HUES64 (cell line): ENCODE results near the gene FGF21.
"Not testable (repeated sequence)": the region's sequence is repeated elsewhere in the genome, so short reads cannot be mapped to it uniquely, and the experiment has no call there.

Experiments
- H3K27ac ChIP-seq: 2 replicates; pipeline ENCODE4 v1.7.0; 2013; ENCODE audit warnings: low read depth, low read length, inconsistent platforms
- H3K27me3 ChIP-seq: 2 replicates; pipeline ENCODE4 v1.6.1; 2013; ENCODE audit warnings: mild to moderate bottlenecking, low read length; ENCODE audit not compliant: insufficient read depth
- H3K36me3 ChIP-seq: 2 replicates; pipeline ENCODE4 v1.6.1; 2013; ENCODE audit warnings: mild to moderate bottlenecking, low read length; ENCODE audit not compliant: insufficient read depth
- H3K4me1 ChIP-seq: 2 replicates; pipeline ENCODE4 v1.6.1; 2013; ENCODE audit warnings: mild to moderate bottlenecking, low read length, moderate library complexity; ENCODE audit not compliant: insufficient read depth
- H3K4me3 ChIP-seq: 2 replicates; pipeline ENCODE4 v1.5.1; 2013; ENCODE audit warnings: mild to moderate bottlenecking, low read length, moderate library complexity
- H3K9ac ChIP-seq: 2 replicates; pipeline ENCODE4 v1.6.1; 2013; ENCODE audit warnings: mild to moderate bottlenecking, low read depth, low read length
- H3K9me3 ChIP-seq: 2 replicates; pipeline ENCODE4 v1.6.1; 2013; ENCODE audit warnings: low read depth, low read length; ENCODE audit not compliant: insufficient read depth
- WGBS: fragments of 150-250, 120-280 bp; methylation state at CpG from one replicate; pipeline ENCODE4 v1.1.7; 2013; ENCODE audit warnings: missing lambda C conversion rate; 5-methylcytosine and 5-hydroxymethylcytosine counted together

The FGF21 gene

GRCh38 chr19:48777720-48778119, 22.4 kb downstream of the FGF21 start:
- no peaks in the 10 kb centered on the region for H3K4me1 ChIP-seq

DNA sequence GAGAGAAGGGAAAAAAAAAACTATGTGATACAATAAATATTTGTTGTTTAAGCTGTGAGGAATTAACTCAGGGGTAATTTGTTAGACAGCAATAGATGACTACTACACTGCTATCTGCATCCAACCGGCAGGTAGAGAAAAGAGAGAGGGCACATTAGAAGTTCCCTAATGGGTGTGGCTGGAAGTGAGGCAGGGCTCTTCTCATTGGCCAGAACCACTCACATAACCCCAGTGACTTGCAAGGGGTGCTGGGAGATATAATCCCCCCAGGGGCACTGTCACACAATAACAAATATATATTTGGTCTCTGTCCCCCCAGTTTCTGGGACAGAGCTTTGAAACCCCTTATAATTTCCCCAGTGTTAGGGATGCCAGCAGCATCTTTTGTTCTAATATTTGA, 24.3 kb downstream of the FGF21 start:
- WGBS = 80% methylated on average over 1 of the region's 1 CpG
- Histone ChIP-seq H3K27ac (no peak overlapping the region), H3K27me3 (no peaks in the 10 kb centered on the region), H3K4me1 (no peaks in the 10 kb centered on the region), H3K9ac (no peak overlapping the region), H3K9me3 (no peaks in the 10 kb centered on the region), H3K36me3 (no peaks in the 10 kb centered on the region), H3K4me3 (no peak overlapping the region)

More at GRCh38 chr19:48777720-48778119, 22.4 kb downstream of the FGF21 start:
- 86% methylated on average over 12 of the region's 12 CpGs for WGBS
- H3K9ac ChIP-seq = no peak overlapping the region
- no peaks in the 10 kb centered on the region for H3K27me3 ChIP-seq
- H3K9me3 ChIP-seq = no peaks in the 10 kb centered on the region
- H3K4me3 ChIP-seq = no peak overlapping the region
- H3K36me3 ChIP-seq = no peaks in the 10 kb centered on the region
- H3K27ac ChIP-seq = no peak overlapping the region

- H3K36me3 ChIP-seq = no peaks in the 10 kb centered on the region
- H3K9me3 ChIP-seq = no peaks in the 10 kb centered on the region
Measured at GRCh38 chr19:48780631-48781391, 25.5 kb downstream of the FGF21 start.

DNA sequence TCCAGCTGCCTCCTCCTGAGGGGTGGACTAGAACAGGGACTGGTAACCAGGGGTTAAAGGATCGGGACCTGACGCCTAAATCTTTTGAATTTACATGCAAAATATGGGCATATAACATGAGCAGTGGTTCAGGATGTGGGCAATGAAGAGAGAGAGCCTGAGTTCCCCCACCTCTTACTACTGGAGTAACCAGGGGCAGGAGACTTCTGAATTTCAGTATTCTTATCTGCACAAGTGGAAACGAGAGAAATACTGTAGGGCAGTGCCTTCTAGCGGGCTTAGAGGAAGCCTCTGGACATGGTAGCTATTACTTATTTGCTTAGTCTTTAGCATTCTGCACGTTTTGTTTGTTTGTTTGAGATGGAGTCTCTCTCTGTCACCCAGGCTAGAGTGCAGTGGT, 29.2 kb downstream of the FGF21 start:
- Histone ChIP-seq H3K36me3 (no peaks in the 10 kb centered on the region), H3K27me3 (no peaks in the 10 kb centered on the region), H3K4me1 (peaks cover 4% of the 10 kb centered on the region), H3K9ac (no peak overlapping the region), H3K9me3 (no peaks in the 10 kb centered on the region), H3K27ac (no peak overlapping the region), H3K4me3 (no peak overlapping the region)
- WGBS = 83% methylated on average over 5 of the region's 5 CpGs

More at GRCh38 chr19:48780631-48781391, 25.5 kb downstream of the FGF21 start:
- 89% methylated on average over 14 of the region's 14 CpGs for WGBS
- no peaks in the 10 kb centered on the region for H3K27me3 ChIP-seq
- no peak overlapping the region for H3K27ac ChIP-seq
- no peak overlapping the region for H3K9ac ChIP-seq
- H3K4me3 ChIP-seq = no peak overlapping the region
- no peaks in the 10 kb centered on the region for H3K4me1 ChIP-seq

DNA sequence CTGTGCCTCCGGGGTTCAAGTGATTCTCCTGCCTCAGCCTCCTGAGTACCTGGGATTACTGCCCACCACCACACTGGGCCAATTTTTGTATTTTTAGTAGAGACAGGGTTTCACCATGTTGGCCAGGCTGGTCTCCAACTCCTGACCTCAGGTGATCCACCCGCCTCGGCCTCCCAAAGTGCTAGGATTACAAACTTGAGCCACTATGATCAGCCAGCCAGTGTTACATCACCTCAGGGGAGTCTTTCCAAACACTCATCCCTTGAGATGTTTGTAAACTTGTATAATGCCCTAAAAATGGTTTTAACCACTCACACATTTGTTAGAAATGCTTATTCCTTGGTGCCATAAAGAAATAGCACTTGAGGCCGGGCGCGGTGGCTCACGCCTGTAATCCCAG, 31.1 kb downstream of the FGF21 start:
- not testable (repeated sequence) for H3K9me3 ChIP-seq, H3K4me1 ChIP-seq, H3K9ac ChIP-seq, H3K27me3 ChIP-seq, H3K36me3 ChIP-seq, H3K4me3 ChIP-seq, H3K27ac ChIP-seq
- WGBS = 94% methylated on average over 7 of the region's 7 CpGs

- H3K4me1 ChIP-seq, H3K9me3 ChIP-seq, H3K27me3 ChIP-seq, H3K36me3 ChIP-seq, H3K9ac ChIP-seq, H3K4me3 ChIP-seq, H3K27ac ChIP-seq: not testable (repeated sequence)
- 91% methylated on average over 9 of the region's 9 CpGs for WGBS
Measured at GRCh38 chr19:48787331-48787730, 32.0 kb downstream of the FGF21 start.

- Histone ChIP-seq H3K36me3 (no peaks in the 10 kb centered on the region), H3K9me3 (no peaks in the 10 kb centered on the region), H3K4me3 (no peak overlapping the region), H3K27ac (no peak overlapping the region), H3K9ac (no peak overlapping the region), H3K4me1 (no peaks in the 10 kb centered on the region), H3K27me3 (no peaks in the 10 kb centered on the region)
- WGBS = 85% methylated on average over 8 of the region's 8 CpGs
Measured at GRCh38 chr19:48793271-48793670, 37.9 kb downstream of the FGF21 start.

DNA sequence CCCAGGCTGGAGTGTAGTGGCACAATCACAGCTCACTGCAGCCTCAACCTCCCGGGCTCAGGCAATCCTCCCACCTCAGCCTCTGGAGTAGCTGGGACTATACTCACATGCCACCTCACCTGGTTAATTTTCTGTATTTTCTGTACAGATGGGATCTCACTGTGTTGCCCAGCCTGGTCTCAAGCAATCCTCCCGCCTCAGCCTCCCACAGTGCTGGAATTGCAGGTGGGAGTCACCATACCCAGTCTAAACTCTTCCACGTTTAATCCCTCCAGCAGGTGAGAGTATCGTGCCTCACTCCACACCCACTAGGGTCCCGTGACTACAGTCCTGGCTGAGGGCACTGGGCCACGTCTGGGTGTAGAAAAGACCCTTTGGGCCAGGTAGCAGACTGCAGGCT, 39.0 kb downstream of the FGF21 start:
- no peak overlapping the region for H3K4me3 ChIP-seq
- H3K9me3 ChIP-seq = no peaks in the 10 kb centered on the region
- H3K36me3 ChIP-seq = no peaks in the 10 kb centered on the region
- peaks cover 6% of the 10 kb centered on the region for H3K4me1 ChIP-seq
- no peak overlapping the region for H3K9ac ChIP-seq
- no peaks in the 10 kb centered on the region for H3K27me3 ChIP-seq
- 95% methylated on average over 6 of the region's 6 CpGs for WGBS
- no peak overlapping the region for H3K27ac ChIP-seq

GRCh38 chr19:48795055-48795684, 39.8 kb downstream of the FGF21 start:
- Histone ChIP-seq H3K27ac (peak overlapping the region; percentile 73), H3K27me3 (no peaks in the 10 kb centered on the region), H3K4me3 (peak overlapping the region; percentile 82), H3K36me3 (no peaks in the 10 kb centered on the region), H3K9me3 (no peaks in the 10 kb centered on the region), H3K9ac (peak overlapping the region; percentile 70), H3K4me1 (peaks cover 11% of the 10 kb centered on the region)
- WGBS = 3% methylated on average over 38 of the region's 38 CpGs

DNA sequence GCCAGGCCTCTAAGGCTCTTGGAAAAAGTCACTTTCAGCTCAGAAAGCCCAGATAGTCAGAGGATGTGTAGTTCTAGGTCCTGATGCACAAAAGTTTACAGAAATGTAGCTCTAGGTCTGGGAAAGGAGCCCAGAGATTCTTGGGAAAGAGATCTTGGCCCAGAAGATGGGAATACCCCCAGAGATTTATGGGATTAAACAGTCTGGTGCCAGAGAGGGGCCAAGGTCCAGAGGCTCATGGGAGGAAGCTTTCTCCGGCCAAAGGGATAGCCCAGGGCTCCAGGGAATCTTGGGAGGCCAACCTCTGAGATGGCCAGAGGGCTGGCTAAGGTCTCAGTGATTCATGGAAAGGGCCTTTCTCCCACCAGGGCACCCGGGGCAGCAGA, 40.4 kb downstream of the FGF21 start:
- Histone ChIP-seq H3K9ac (no peak overlapping the region), H3K4me3 (peak overlapping the region; percentile 82; the same call in 1 of the 2 replicates)

DNA sequence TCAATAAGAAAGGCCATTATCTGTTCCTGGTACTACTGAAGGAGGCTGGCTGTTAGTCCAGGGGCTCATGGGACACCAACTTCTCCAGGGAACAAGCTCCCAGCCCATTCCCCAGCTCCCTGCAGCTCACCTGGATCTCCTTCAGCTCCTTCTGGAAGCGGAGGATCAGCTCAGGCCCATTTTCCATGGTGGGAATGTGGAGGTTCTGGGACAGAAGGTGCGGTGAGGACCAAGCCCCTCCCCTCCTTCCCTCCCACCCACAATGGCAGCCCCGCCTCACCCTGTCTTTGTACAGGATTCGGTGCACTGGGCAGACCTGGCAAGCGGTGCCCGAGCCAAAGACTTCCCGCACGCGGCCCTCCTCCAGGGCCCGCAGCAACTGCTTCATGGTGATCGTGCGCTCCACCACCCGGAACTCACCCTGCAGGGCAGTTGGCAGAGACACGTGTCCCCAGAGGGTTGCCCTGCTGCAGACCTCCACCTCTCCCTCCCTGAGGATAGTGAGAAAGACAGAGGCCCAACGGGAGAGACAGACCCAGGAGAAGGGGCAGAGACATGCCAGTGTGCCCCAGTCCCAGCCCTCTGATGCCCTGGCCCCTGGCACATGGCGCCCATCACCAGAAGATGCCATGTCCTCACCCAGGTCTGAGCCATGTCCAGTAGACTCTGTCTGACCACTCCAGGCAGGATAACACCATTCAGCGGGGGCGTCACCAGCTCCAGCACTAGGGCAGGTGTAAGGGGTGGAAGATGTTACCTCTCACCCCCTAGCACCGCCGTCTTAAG, 41.2 kb downstream of the FGF21 start:
- Histone ChIP-seq H3K27ac (no peak overlapping the region; the same call in 1 of the 2 replicates), H3K4me1 (peaks cover 11% of the 10 kb centered on the region), H3K9me3 (no peaks in the 10 kb centered on the region), H3K4me3 (no peak overlapping the region), H3K36me3 (no peaks in the 10 kb centered on the region), H3K9ac (no peak overlapping the region), H3K27me3 (no peaks in the 10 kb centered on the region)
- WGBS = 95% methylated on average over 19 of the region's 20 CpGs

More for the DNA sequence above, 40.4 kb downstream of the FGF21 start:
- H3K36me3 ChIP-seq = no peaks in the 10 kb centered on the region
- H3K27me3 ChIP-seq = no peaks in the 10 kb centered on the region
- H3K9me3 ChIP-seq = no peaks in the 10 kb centered on the region
- WGBS = 75% methylated on average over 2 of the region's 2 CpGs
- peak overlapping the region; percentile 30; the same call in 1 of the 2 replicates for H3K27ac ChIP-seq
- H3K4me1 ChIP-seq = peaks cover 11% of the 10 kb centered on the region
